Spleen (tissue), 11 donors: Measurements from ENCODE around the gene KLK7. TPM values are rescaled to one million over a fixed set of nuclear protein-coding genes. Genes with fewer than 3 reads are reported as not detected.

Experiments
- DNase-seq: peaks from one replicate; pipeline ENCODE4 v3.0.0-alpha.2; 2020
- H3K27ac ChIP-seq, 8 donors: fragments of 200-600 bp; sonication (generic) in 7 of 8; 1 replicate in 4 of 8; 2 replicates in 4 of 8; pipeline versions ENCODE4 v1.5.0 to v1.8.0; 2016 to 2021; ENCODE audit warnings: inconsistent platforms in 4 of 8, mild to moderate bottlenecking in 4 of 8, moderate library complexity in 1 of 8
- H3K27me3 ChIP-seq, 7 donors: fragments of 200-600 bp; sonication (generic) in 6 of 7; replicated peaks in 1 of 7; 1 replicate in 4 of 7; 2 replicates in 3 of 7; pipeline versions ENCODE4 v1.5.0 to v1.8.0; 2016 to 2021; ENCODE audit warnings: inconsistent platforms in 3 of 7, mild to moderate bottlenecking in 1 of 7
- H3K36me3 ChIP-seq, 6 donors: fragments of 200-600 bp; sonication (generic) in 5 of 6; 1 replicate in 4 of 6; 2 replicates in 2 of 6; pipeline versions ENCODE4 v1.5.0 to v1.8.0; 2016 to 2021; ENCODE audit warnings: inconsistent platforms in 2 of 6
- H3K4me1 ChIP-seq, 6 donors: fragments of 200-600 bp; sonication (generic) in 5 of 6; 1 replicate in 3 of 6; 2 replicates in 3 of 6; pipeline versions ENCODE4 v1.5.0 to v1.8.0; 2016 to 2021; ENCODE audit warnings: inconsistent platforms in 3 of 6
- H3K4me3 ChIP-seq, 8 donors: fragments of 200-600 bp; sonication (generic) in 7 of 8; 1 replicate in 4 of 8; 2 replicates in 4 of 8; pipeline versions ENCODE4 v1.5.0 to v1.8.0; 2016 to 2021; ENCODE audit warnings: inconsistent platforms in 4 of 8, mild to moderate bottlenecking in 4 of 8, moderate library complexity in 2 of 8
- H3K9me3 ChIP-seq, 8 donors: fragments of 200-600 bp; sonication (generic) in 7 of 8; 1 replicate in 4 of 8; 2 replicates in 4 of 8; pipeline versions ENCODE4 v1.5.0 to v1.8.0; 2016 to 2021; ENCODE audit warnings: inconsistent platforms in 4 of 8
- POLR2A ChIP-seq, 3 donors: fragments of 450-650 bp; IDR thresholded peaks; one replicate each; pipeline ENCODE4 v1.5.1; 2017; ENCODE audit warnings: antibody characterized with exemption in 3 of 3, mild to moderate bottlenecking in 1 of 3
- POLR2AphosphoS5 ChIP-seq, 3 donors: sonication (generic); formaldehyde crosslinking; IDR thresholded peaks; one replicate each; pipeline ENCODE4 v1.5.1; 2017; ENCODE audit warnings: antibody characterized with exemption in 3 of 3
- WGBS, 5 donors: extraction: QIAGEN DNeasy Blood & Tissue Kit in 3 of 5; methylation state at CpG; one replicate each; pipeline versions ENCODE4 v1.1.5 to v1.1.7; 2013 to 2018; 5-methylcytosine and 5-hydroxymethylcytosine counted together
- intact Hi-C: fragments of 100-400 bp; cut with DNase I; formaldehyde crosslinking; loops from one replicate; pipeline ENCODE4 v1.15.0; 2023; ENCODE audit warnings: low total_unique reads
- polyA plus RNA-seq, 3 donors: library from polyadenylated mRNA; stranded (reverse); fragments of 200-250 nt; gene quantifications; one replicate each; pipeline ENCODE4 v1.2.1, GENCODE V29; 2013
- total RNA-seq, 7 donors: library from RNA; depleted of rRNA in 3 of 7; stranded (reverse); fragments of >200 nt in 3 of 7; fragmentation: NEBNext Ultra II Directional in 4 of 7; extraction: Animal tissue kit (Norgen Biotek cat#: 25700) in 4 of 7; gene quantifications; one replicate each; pipeline versions ENCODE4 v1.1.0 to v1.2.1, GENCODE V29; 2016 to 2021
- TF ChIP-seq, protein P1 (sequence below), 11 experiments: fragments of 200-600 bp in 7 of 11; fragments of 450-650 bp in 4 of 11; sonication (generic) in 4 of 11; IDR thresholded peaks in 8 of 11; conservative IDR thresholded peaks in 3 of 11; 1 replicate in 7 of 11; 2 replicates in 4 of 11; pipeline versions ENCODE4 v1.4.0 to v1.8.0; 2016 to 2021; ENCODE audit warnings: antibody characterized with exemption in 11 of 11, inconsistent platforms in 4 of 11, mild to moderate bottlenecking in 1 of 11
- donor health status: healthy with polysubstance abuse.
- donor health status: DM: no; HTN: no; CAD: no; lungs with moderate emphysema.
- donor health status: DM: no; HTN: no; CAD: no.
- donor health status: Bipolar disorder and iron deficiency.
- donor health status: healthy.
- donor health status: DM: no; HTN: no; CAD: no.
- donor health status: DM: yes; HTN: yes; CAD: no.

Gene KLK7
- total and polyA plus RNA-seq, 10 donors: 0.03 to 1.6 (median 0.23) TPM; not detected in 5

DNA sequence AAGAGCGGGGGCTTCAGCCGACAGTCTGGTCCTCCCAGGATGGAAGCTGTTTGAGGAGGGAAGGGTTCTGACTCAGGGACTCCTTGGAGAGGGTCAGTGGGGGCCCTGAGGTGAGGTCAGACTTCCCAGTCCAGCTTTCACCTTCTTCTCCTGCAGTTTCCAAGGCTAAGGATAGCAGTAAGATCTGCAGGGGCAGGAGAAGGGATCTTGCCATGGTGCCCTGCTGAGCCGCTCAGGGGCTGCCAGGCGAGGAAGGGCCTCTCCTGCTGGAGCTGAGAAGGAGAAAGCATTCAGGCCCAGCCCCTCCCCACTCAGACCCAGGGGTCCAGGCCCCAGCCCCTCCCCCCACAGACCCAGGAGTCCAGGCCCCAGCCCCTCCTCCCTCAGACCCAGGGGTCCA lies 1.5 kb downstream of the KLK7 start:
- DNase-seq: no peak
- Histone ChIP-seq H3K27me3 (peaks cover 0 to 70% (median 0%) of the 10 kb centered on the region in 7 donors), H3K27ac (no peak overlapping the region), H3K9me3 (no peaks in the 10 kb centered on the region), H3K36me3 (no peaks in the 10 kb centered on the region), H3K4me1 (no peaks in the 10 kb centered on the region), H3K4me3 (no peak overlapping the region)
- intact Hi-C loops: no loop called here
- 80 to 85% (median 82%) methylated on average over 4 of the region's 4 CpGs for WGBS, 5 donors
- TF ChIP-seq, protein P1, sequence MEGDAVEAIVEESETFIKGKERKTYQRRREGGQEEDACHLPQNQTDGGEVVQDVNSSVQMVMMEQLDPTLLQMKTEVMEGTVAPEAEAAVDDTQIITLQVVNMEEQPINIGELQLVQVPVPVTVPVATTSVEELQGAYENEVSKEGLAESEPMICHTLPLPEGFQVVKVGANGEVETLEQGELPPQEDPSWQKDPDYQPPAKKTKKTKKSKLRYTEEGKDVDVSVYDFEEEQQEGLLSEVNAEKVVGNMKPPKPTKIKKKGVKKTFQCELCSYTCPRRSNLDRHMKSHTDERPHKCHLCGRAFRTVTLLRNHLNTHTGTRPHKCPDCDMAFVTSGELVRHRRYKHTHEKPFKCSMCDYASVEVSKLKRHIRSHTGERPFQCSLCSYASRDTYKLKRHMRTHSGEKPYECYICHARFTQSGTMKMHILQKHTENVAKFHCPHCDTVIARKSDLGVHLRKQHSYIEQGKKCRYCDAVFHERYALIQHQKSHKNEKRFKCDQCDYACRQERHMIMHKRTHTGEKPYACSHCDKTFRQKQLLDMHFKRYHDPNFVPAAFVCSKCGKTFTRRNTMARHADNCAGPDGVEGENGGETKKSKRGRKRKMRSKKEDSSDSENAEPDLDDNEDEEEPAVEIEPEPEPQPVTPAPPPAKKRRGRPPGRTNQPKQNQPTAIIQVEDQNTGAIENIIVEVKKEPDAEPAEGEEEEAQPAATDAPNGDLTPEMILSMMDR (IDR thresholded peaks at IDR 0.05 in 8 of 11, conservative IDR thresholded peaks at IDR 0.05 in 3 of 11): no peak
- no peak for TF ChIP-seq POLR2A (IDR thresholded peaks at IDR 0.05)
- TF ChIP-seq POLR2AphosphoS5 (IDR thresholded peaks at IDR 0.05): no peak

DNA sequence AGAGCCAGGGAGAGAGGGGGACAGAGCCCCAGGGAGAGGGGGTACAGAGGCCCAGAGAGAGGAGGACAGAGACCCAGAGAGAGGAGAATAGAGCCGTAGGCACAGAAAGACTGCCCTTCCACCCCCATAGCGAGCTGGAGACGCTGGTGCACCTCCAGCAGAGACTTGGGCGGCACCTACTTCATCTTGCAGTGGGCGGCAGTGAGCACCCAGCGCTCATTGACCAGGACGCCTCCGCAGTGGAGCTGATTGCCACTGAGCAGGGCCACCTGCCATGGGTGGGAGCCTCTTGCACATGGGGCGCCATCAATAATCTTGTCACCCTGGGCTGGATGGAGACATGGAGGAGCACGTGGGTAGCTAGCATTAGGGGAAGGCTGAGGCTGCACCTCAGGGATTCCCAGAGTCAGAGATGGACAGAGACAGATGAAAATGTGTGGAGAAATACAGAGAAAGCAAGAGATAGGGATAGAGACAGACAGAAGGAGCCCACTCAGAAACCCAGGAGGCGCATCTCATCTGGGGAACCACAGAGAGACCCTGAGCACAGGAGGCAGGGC lies 2.0 kb downstream of the KLK7 start:
- H3K27me3 ChIP-seq: peaks cover 0 to 65% (median 0%) of the 10 kb centered on the region in 7 donors
- H3K9me3 ChIP-seq: no peaks in the 10 kb centered on the region
- intact Hi-C loops: no loop called here
- no peak overlapping the region for H3K27ac ChIP-seq
- 56 to 71% (median 64%) methylated on average over 11 of the region's 11 CpGs for WGBS, 5 donors
- H3K4me1 ChIP-seq: no peaks in the 10 kb centered on the region
- TF ChIP-seq POLR2A (IDR thresholded peaks at IDR 0.05): no peak
- TF ChIP-seq POLR2AphosphoS5 (IDR thresholded peaks at IDR 0.05): no peak
- H3K4me3 ChIP-seq: no peak overlapping the region
- no peaks in the 10 kb centered on the region for H3K36me3 ChIP-seq
- DNase-seq: no peak

DNA sequence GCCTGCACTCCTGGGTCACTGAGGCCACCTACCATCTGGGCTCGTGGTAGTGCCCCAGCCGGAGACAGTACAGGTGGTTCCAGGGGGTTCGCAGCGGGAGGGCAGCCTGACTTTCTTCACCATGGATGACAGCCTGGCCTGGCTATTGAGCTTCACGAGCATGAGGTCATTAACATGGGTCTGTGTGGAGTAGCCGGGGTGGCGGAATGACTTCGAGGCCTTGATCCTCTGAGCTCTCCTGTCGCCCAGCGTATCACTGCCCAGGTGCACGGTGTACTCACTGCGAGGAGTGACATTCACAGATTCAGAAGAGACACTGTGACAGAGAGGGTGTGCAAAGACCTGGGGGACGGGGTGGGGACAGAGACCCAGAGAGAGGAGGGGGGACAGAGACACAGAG lies 3.5 kb downstream of the KLK7 start:
- TF ChIP-seq POLR2A (IDR thresholded peaks at IDR 0.05) (no peak), POLR2AphosphoS5 (IDR thresholded peaks at IDR 0.05) (no peak)
- TF ChIP-seq, protein P1 (IDR thresholded peaks at IDR 0.05 in 8 of 11, conservative IDR thresholded peaks at IDR 0.05 in 3 of 11): no peak
- WGBS, 5 donors: 69 to 76% (median 71%) methylated on average over 8 to 13 of the region's 13 CpGs
- H3K36me3 ChIP-seq: no peaks in the 10 kb centered on the region
- no peak overlapping the region for H3K27ac ChIP-seq
- no peak for DNase-seq
- H3K4me3 ChIP-seq: no peak overlapping the region
- no peaks in the 10 kb centered on the region for H3K9me3 ChIP-seq
- H3K4me1 ChIP-seq: no peaks in the 10 kb centered on the region
- H3K27me3 ChIP-seq: peaks cover 0 to 62% (median 0%) of the 10 kb centered on the region in 7 donors
- intact Hi-C loops: no loop called here

DNA sequence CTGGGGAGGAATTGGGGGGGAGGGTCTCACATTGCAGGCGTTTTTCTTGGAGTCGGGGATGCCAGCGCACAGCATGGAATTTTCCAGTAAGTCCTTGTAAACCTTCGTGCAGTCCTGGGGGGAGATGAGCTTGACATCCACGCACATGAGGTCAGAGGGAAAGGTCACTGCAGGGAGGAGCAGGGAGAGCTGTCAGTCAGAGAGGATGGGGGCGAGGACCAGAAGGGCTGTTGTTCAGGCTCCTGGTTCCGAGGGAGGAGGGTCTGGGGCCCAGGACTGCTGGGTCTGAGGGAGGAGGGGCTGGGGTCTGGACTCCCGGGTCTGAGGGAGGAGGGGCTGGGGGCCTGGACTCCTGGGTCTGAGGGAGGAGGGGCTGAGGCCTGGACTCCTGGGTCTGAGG lies 4.0 kb downstream of the KLK7 start:
- H3K27ac ChIP-seq: no peak overlapping the region
- no peak for DNase-seq
- no peaks in the 10 kb centered on the region for H3K9me3 ChIP-seq
- H3K4me1 ChIP-seq: no peaks in the 10 kb centered on the region
- TF ChIP-seq POLR2A (IDR thresholded peaks at IDR 0.05) (no peak), POLR2AphosphoS5 (IDR thresholded peaks at IDR 0.05) (no peak)
- TF ChIP-seq, protein P1 (IDR thresholded peaks at IDR 0.05 in 8 of 11, conservative IDR thresholded peaks at IDR 0.05 in 3 of 11): no peak
- H3K4me3 ChIP-seq: no peak overlapping the region
- WGBS, 5 donors: 44 to 61% (median 51%) methylated on average over 8 of the region's 8 CpGs
- no peaks in the 10 kb centered on the region for H3K36me3 ChIP-seq
- H3K27me3 ChIP-seq: peaks cover 0 to 58% (median 0%) of the 10 kb centered on the region in 7 donors
- intact Hi-C loops: no loop called here
